OCI-LY7 (cell line): Measurements from ENCODE around the gene ITLN1.

Experiments
- EZH2phosphoT487 ChIP-seq: fragments of 200-600 bp; sonication (generic); IDR thresholded peaks from 2 replicates; pipeline ENCODE4 v1.6.1; 2018; ENCODE audit warnings: low read depth, borderline replicate concordance, mild to moderate bottlenecking, mixed run types, antibody characterized with exemption, low read length, moderate library complexity, mixed read lengths
- TF ChIP-seq, protein P1 (sequence below): fragments of 200-600 bp; sonication (generic); conservative IDR thresholded peaks from 2 replicates; pipeline ENCODE4 v1.5.1; 2014; ENCODE audit warnings: mild to moderate bottlenecking, antibody characterized with exemption, low read length, moderate library complexity, mixed read lengths

DNA sequence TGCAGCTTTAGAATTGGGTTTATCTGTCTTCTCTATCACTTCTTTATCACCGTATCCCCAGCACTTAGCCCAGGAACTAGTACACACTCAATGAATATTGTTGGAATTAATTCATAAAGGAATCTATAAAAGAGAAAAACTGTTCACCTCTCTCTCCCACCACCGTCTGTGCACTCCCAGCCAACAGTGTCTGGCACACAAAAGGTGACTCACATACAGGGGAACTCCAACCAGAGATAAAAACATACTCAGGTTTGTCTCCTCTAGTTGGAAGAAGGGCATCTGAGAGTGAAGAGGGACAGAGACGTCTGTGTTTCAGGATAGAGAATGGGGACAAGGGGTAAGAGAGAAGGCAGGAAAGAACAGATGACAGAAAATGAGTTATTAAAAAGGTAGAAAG, 10.0 kb downstream of the ITLN1 start:
- TF ChIP-seq, protein P1, sequence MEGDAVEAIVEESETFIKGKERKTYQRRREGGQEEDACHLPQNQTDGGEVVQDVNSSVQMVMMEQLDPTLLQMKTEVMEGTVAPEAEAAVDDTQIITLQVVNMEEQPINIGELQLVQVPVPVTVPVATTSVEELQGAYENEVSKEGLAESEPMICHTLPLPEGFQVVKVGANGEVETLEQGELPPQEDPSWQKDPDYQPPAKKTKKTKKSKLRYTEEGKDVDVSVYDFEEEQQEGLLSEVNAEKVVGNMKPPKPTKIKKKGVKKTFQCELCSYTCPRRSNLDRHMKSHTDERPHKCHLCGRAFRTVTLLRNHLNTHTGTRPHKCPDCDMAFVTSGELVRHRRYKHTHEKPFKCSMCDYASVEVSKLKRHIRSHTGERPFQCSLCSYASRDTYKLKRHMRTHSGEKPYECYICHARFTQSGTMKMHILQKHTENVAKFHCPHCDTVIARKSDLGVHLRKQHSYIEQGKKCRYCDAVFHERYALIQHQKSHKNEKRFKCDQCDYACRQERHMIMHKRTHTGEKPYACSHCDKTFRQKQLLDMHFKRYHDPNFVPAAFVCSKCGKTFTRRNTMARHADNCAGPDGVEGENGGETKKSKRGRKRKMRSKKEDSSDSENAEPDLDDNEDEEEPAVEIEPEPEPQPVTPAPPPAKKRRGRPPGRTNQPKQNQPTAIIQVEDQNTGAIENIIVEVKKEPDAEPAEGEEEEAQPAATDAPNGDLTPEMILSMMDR = no peak
- no peak for TF ChIP-seq EZH2phosphoT487
